ENCODE measurements around the gene CTR9. TPM values are rescaled to one million over a fixed set of nuclear protein-coding genes. Genes with fewer than 3 reads are reported as not detected.

CTR9 gene
- total RNA-seq, 1 experiment from 2014 or later, result 34.0 TPM

- Mint-ChIP-seq H3K4me1 (ENCODE audit: low read depth, unreplicated experiment) (no peaks in the 10 kb centered on the region), H3K27ac (ENCODE audit: unreplicated experiment) (no peak overlapping the region), H3K9me3 (ENCODE audit: low read depth, unreplicated experiment) (no peaks in the 10 kb centered on the region), H3K4me3 (ENCODE audit: low read depth, unreplicated experiment) (no peak overlapping the region), H3K36me3 (ENCODE audit: insufficient read depth, unreplicated experiment) (peaks cover 14% of the 10 kb centered on the region), H3K27me3 (ENCODE audit: unreplicated experiment) (peaks cover 5% of the 10 kb centered on the region)
- TF ChIP-seq, protein P1, sequence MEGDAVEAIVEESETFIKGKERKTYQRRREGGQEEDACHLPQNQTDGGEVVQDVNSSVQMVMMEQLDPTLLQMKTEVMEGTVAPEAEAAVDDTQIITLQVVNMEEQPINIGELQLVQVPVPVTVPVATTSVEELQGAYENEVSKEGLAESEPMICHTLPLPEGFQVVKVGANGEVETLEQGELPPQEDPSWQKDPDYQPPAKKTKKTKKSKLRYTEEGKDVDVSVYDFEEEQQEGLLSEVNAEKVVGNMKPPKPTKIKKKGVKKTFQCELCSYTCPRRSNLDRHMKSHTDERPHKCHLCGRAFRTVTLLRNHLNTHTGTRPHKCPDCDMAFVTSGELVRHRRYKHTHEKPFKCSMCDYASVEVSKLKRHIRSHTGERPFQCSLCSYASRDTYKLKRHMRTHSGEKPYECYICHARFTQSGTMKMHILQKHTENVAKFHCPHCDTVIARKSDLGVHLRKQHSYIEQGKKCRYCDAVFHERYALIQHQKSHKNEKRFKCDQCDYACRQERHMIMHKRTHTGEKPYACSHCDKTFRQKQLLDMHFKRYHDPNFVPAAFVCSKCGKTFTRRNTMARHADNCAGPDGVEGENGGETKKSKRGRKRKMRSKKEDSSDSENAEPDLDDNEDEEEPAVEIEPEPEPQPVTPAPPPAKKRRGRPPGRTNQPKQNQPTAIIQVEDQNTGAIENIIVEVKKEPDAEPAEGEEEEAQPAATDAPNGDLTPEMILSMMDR (IDR thresholded peaks at IDR 0.05; ENCODE audit: unreplicated experiment), result no peak
- no TSS peak for BruUV-seq (replicated peaks)
- CTCF ChIA-PET, result no interaction called here
- no peak for DNase-seq
- intact Hi-C loops (cut with micrococcal nuclease; ENCODE audit: unreplicated experiment), result no loop called here
These were observed 29.0 kb downstream of the CTR9 start for GRCh38 chr11:10780040-10780439.

DNA sequence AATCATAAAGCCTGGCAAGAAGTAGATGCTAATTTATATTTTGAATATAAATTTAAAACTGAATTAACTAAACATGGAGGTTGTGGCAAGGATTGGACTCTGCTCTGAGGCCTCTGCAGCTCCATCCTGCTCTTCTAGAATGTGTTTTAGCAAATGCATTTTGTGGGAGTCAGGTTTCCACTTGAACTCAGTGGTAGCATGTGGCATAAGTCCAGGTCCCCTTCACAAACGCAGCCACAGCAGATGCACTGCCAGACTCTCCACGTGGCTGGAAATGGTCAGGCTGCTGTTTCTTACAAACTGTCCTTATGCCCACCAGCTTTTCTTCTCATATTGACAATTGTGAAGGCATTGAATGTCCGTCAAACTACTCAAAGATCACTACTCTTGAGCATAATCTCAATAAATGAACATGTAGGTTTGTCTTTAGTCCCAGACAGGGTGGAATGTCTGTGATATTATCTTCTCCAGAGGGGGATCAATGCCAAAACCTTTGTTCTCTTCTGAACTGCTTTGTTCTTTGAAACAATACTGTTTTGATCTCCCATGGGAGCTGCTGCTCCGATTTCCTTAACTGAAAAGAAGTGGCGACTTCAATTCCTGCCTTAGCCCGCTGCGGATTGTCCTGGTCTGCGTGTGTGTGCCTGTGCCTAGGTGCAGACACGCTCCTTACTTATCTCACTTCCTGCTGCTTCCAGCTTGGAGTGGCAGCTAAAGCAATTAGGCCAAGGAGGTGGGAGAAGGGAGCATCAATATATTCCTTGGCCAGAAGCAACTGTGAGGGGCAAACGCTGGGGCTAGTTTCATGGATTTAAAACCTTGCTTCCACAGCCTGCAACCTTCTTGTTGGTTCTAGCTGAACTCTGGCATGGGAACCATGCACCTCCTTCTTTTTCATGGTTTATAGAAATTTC lies 33.4 kb downstream of the CTR9 start:
- no peaks in the 10 kb centered on the region for H3K9me3 Mint-ChIP-seq (ENCODE audit: low read depth, unreplicated experiment)
- no peak overlapping the region for H3K27ac Mint-ChIP-seq (ENCODE audit: unreplicated experiment)
- H3K36me3 Mint-ChIP-seq (ENCODE audit: insufficient read depth, unreplicated experiment), result peaks cover 7% of the 10 kb centered on the region
- intact Hi-C loops (cut with micrococcal nuclease; ENCODE audit: unreplicated experiment), result no loop called here
- H3K4me3 Mint-ChIP-seq (ENCODE audit: low read depth, unreplicated experiment), result no peak overlapping the region
- peaks cover 19% of the 10 kb centered on the region for H3K27me3 Mint-ChIP-seq (ENCODE audit: unreplicated experiment)
- H3K4me1 Mint-ChIP-seq (ENCODE audit: low read depth, unreplicated experiment), result no peaks in the 10 kb centered on the region
- no TSS peak for BruUV-seq (replicated peaks)
- DNase-seq, result no peak
- TF ChIP-seq, protein P1 (IDR thresholded peaks at IDR 0.05; ENCODE audit: unreplicated experiment), result no peak
- CTCF ChIA-PET, result interaction anchor here (1.5 kb wide), 1 partner anchor 8 kb away, joined by 3 read pairs; no protein-coding TSS in a partner anchor

DNA sequence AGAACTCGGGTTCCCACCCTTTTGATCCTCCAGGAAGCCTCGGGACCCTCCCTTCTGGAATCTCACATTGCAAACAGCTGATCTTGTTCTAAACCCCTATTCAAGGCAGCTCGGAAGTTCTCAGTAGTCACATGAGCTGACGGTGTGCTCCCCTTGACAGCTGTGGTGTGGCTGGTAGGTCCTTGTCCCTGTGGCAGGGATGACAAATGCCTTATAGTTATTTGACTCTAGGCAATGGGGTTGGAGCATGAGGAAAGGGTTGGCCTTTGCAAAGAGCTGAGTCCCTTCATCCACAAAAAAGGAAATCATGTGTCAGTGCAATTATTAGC lies 34.1 kb downstream of the CTR9 start:
- peaks cover 1% of the 10 kb centered on the region for H3K36me3 Mint-ChIP-seq (ENCODE audit: insufficient read depth, unreplicated experiment)
- TF ChIP-seq, protein P1 (IDR thresholded peaks at IDR 0.05; ENCODE audit: unreplicated experiment), result no peak
- no TSS peak for BruUV-seq (replicated peaks)
- H3K4me3 Mint-ChIP-seq (ENCODE audit: low read depth, unreplicated experiment), result no peak overlapping the region
- no peak overlapping the region for H3K27ac Mint-ChIP-seq (ENCODE audit: unreplicated experiment)
- H3K4me1 Mint-ChIP-seq (ENCODE audit: low read depth, unreplicated experiment), result no peaks in the 10 kb centered on the region
- CTCF ChIA-PET, result interaction anchor here (1.5 kb wide), 1 partner anchor 8 kb away, joined by 3 read pairs; no protein-coding TSS in a partner anchor
- H3K27me3 Mint-ChIP-seq (ENCODE audit: unreplicated experiment), result peaks cover 19% of the 10 kb centered on the region
- no peaks in the 10 kb centered on the region for H3K9me3 Mint-ChIP-seq (ENCODE audit: low read depth, unreplicated experiment)
- intact Hi-C loops (cut with micrococcal nuclease; ENCODE audit: unreplicated experiment), result no loop called here
- DNase-seq, result no peak

GRCh38 chr11:10786451-10786850 lies 35.4 kb downstream of the CTR9 start:
- Mint-ChIP-seq H3K27ac (ENCODE audit: unreplicated experiment) (no peak overlapping the region), H3K4me3 (ENCODE audit: low read depth, unreplicated experiment) (no peak overlapping the region), H3K36me3 (ENCODE audit: insufficient read depth, unreplicated experiment) (no peaks in the 10 kb centered on the region), H3K4me1 (ENCODE audit: low read depth, unreplicated experiment) (no peaks in the 10 kb centered on the region), H3K9me3 (ENCODE audit: low read depth, unreplicated experiment) (no peaks in the 10 kb centered on the region), H3K27me3 (ENCODE audit: unreplicated experiment) (peaks cover 19% of the 10 kb centered on the region)
- intact Hi-C loops (cut with micrococcal nuclease; ENCODE audit: unreplicated experiment), result no loop called here
- BruUV-seq (replicated peaks), result no TSS peak
- DNase-seq, result no peak
- TF ChIP-seq, protein P1 (IDR thresholded peaks at IDR 0.05; ENCODE audit: unreplicated experiment), result no peak
- CTCF ChIA-PET, result interaction anchor here (0.6 kb wide), 1 partner anchor 71 kb away, joined by 3 read pairs; the partner anchor contains the start of gene ZBED5

Measured in Calu3 (cell line).